ENCODE data around the gene COG5.

COG5 gene

GRCh38 chr7:107396081-107396480 lies 167.6 kb downstream of the COG5 start:
- no peak for TF ChIP-seq CTCF (IDR thresholded peaks at IDR 0.05; ENCODE audit: insufficient read depth, low read depth, low read length, missing control alignments)
- DNase-seq (ENCODE audit: low read depth) = no peak
- no peak overlapping the region for H3K4me3 ChIP-seq (ENCODE audit: low read depth, low read length)

GRCh38 chr7:107394831-107395230 lies 168.9 kb downstream of the COG5 start:
- H3K4me3 ChIP-seq (ENCODE audit: low read depth, low read length) = no peak overlapping the region
- no peak for TF ChIP-seq CTCF (IDR thresholded peaks at IDR 0.05; ENCODE audit: insufficient read depth, low read depth, low read length, missing control alignments)
- no peak for DNase-seq (ENCODE audit: low read depth)

- H3K4me3 ChIP-seq (ENCODE audit: low read depth, low read length) = no peak overlapping the region
- DNase-seq (ENCODE audit: low read depth) = no peak
- TF ChIP-seq CTCF (IDR thresholded peaks at IDR 0.05; ENCODE audit: insufficient read depth, low read depth, low read length, missing control alignments) = no peak
These were observed 169.4 kb downstream of the COG5 start for GRCh38 chr7:107394276-107394675.

- H3K4me3 ChIP-seq (ENCODE audit: low read depth, low read length) = no peak overlapping the region
- no peak for TF ChIP-seq CTCF (IDR thresholded peaks at IDR 0.05; ENCODE audit: insufficient read depth, low read depth, low read length, missing control alignments)
- no peak for DNase-seq (ENCODE audit: low read depth)
These were observed 170.9 kb downstream of the COG5 start for GRCh38 chr7:107392830-107393229.

- no peak overlapping the region for H3K4me3 ChIP-seq (ENCODE audit: low read depth, low read length)
- TF ChIP-seq CTCF (IDR thresholded peaks at IDR 0.05; ENCODE audit: insufficient read depth, low read depth, low read length, missing control alignments) = no peak
- DNase-seq (ENCODE audit: low read depth) = no peak
These were observed 172.8 kb downstream of the COG5 start for GRCh38 chr7:107390916-107391315.

GRCh38 chr7:107388604-107389003 lies 175.1 kb downstream of the COG5 start:
- no peak for TF ChIP-seq CTCF (IDR thresholded peaks at IDR 0.05; ENCODE audit: insufficient read depth, low read depth, low read length, missing control alignments)
- DNase-seq (ENCODE audit: low read depth) = no peak
- no peak overlapping the region for H3K4me3 ChIP-seq (ENCODE audit: low read depth, low read length)

GRCh38 chr7:107387573-107388219 lies 176.0 kb downstream of the COG5 start:
- DNase-seq (ENCODE audit: low read depth) = no peak
- H3K4me3 ChIP-seq (ENCODE audit: low read depth, low read length) = no peak overlapping the region
- no peak for TF ChIP-seq CTCF (IDR thresholded peaks at IDR 0.05; ENCODE audit: insufficient read depth, low read depth, low read length, missing control alignments)

Measured in GM12865 (cell line).